Measurements from ENCODE around the gene CIB4.

CIB4 gene

GRCh38 chr2:26532301-26533250 is 108.6 kb downstream of the CIB4 start:
- no peak for DNase-seq (ENCODE audit: low read depth in 4 of 4, low spot score in 1 of 4)
